GM08714 (cell line): ENCODE measurements around the gene ABHD2.

Experiments used
- H3K4me3 ChIP-seq: fragments of 200-500 bp; sonication (Bioruptor generic); 2 replicates; pipeline ENCODE4 v1.5.1; 2014; ENCODE audit warnings: mild to moderate bottlenecking, low read length, inconsistent platforms
- ZNF274 ChIP-seq: IDR thresholded peaks from 2 replicates; pipeline ENCODE4 v1.6.1; 2012; ENCODE audit warnings: mild to moderate bottlenecking, low read depth, low read length

Gene ABHD2

DNA sequence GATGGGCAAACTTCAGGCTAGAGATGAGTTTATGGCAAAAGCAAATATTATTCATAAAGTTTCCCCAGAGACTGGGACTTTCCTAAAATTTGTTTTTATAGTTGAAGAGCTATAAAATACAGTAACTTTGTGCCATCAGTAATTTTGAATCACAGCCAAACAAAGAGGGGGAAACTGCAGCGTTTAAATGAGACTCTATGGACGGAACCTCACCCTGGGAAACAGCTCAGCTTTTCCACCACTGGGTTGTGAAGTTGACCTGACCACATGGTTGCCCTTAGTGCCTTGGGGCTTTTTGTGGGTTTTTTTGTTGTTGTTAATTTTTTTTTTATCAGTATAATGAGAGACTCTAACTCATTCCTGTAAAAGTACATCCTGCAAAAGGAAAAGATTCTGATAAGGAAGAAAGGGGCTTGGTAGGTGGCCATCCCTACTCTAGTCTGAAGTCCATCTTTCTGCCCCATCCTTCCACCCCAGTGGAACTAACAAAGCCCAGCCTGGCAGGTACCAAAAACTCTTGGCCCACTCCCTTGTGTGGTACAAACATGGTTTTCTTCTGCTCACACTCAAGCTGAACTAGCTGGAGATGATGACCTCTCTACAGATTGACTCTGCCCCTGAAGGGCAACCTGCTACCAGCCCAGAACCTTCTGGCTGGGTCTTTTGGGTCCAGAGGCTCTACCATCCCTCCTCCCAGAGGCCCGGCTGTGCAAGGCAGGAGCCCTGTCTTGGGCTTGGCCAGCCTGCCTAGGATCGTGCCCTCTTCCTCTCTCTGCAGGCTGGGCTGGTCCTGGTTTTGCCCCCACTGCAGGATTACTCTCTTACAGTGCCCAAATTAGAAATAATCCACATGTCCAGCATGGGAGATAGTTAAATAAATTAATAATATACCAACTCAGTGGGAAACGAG lies 92.0 kb downstream of the ABHD2 start:
- H3K4me3 ChIP-seq = no peak overlapping the region
- TF ChIP-seq ZNF274 = no peak

DNA sequence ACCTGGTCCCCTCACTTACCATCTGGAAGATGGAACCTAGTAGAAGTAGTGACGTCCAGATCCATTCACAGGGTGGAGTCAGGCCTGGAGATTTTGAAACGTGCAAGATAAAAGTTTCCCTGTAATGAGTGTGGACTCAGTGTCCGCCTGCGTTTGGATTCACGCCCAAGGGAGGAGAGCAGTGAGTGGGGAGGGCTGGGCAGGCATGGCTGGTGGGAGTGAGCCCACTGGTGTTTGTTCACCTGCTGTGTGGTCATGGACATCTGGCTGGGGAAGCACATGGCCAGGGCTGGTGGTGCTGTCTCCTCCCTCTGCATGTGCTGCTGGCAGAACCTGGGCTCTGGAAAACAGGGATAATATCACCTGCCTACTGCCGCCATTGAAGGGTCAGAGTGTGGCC lies 96.1 kb downstream of the ABHD2 start:
- H3K4me3 ChIP-seq = no peak overlapping the region
- no peak for TF ChIP-seq ZNF274

DNA sequence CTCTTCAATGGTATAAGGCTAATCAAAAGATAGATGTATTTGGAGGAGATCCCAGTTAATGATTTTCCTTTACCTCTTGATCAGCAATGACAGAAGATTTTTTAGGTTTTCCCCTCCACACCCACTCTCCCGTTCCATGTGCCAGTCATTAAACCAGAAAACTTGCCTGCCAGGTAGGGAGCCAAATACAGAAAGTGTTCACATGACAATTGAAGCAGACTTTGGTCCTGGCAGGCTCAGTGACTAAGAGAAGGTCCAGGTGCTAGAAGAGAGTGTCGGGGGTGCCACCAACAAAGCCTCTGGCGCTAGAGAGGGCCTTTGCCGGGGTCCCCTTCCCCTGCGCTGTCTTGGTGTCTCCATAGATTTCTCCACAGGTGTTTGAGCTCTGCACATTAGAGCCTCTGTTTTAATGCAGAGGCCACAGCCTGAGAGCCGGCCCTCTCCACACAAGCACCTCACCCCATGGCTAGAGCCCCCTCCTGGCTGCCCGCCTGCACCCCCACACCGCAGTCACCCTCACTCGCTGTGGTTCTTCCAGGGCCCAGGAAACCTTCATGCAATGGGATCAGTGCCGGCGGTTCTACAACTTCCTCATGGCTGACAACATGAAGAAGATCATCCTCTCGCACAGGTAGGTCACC lies 96.8 kb downstream of the ABHD2 start:
- no peak overlapping the region for H3K4me3 ChIP-seq
- no peak for TF ChIP-seq ZNF274

DNA sequence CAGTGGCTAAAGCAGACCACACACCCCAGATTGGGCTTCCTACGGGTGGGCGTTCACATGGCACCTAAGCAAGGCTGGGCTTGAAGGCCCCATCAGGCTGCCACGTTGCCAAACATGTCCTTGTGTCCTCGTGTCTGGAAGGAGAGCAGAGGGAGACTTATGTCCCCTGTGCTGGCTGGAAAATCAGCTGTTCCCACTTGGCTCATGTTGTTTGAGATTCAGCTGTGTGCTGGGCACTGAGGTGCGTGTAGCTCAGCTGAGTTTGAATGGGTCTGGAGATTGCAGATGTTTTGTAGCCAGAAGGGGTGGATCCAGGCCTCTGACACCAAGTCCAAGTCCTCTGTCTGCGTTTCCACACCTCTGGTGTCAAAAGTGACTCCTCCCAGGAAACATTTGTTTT lies 98.5 kb downstream of the ABHD2 start:
- no peak overlapping the region for H3K4me3 ChIP-seq
- no peak for TF ChIP-seq ZNF274

DNA sequence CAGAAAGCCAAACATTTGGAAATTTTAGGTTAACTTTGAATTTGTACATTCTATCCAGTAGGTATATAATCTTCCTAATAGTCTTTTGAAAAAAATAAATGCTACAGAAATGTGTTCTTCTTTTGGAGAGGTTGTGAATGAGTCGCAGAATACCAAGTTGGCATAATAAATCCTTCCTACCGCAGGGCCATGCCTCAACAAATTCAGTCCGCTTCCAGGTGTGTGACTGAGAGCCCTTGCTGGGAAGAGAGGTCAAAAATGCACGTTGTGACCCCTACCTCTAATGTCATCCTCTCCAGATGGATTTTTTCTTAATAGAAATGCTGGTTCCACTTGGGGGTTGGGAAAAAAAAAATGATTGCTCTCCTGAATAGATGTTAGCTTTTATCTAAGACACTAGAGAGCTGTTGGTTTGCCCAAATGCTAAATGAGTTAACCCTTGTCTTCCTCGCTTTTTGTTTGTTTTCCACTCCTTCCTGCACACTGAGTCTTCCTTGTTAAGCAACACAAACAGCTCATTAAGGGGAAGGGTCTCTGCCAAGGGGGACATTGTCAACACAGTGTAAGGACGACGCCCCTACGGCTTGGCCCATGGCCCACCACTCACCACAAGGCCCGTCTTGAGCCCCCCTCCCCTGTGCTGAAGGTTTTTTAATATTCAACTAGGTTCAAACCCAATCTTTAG lies 99.2 kb downstream of the ABHD2 start:
- no peak overlapping the region for H3K4me3 ChIP-seq
- no peak for TF ChIP-seq ZNF274

DNA sequence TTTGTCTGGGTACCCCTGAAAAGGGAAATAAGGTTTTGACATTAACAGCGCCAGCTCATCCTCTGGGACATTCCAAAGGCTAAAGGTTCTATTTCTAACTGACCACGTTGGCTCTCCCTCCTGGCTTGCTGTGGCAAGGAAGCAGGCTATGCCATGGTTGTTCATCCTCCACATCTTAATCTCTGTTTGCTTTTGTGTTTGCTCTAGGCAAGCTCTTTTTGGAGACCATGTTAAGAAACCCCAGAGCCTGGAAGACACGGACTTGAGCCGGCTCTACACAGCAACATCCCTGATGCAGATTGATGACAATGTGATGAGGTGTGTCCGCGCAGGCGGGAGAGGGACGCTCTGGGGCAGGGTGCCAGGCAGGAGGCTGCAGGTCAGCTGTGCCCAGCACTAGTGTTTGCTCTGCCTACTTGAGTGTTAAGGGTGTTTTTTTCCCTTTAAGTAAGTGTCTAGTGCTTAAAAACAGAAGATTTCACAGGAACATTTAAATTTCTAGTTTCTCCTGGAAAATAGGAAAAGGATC lies 99.8 kb downstream of the ABHD2 start:
- TF ChIP-seq ZNF274 = no peak
- no peak overlapping the region for H3K4me3 ChIP-seq

DNA sequence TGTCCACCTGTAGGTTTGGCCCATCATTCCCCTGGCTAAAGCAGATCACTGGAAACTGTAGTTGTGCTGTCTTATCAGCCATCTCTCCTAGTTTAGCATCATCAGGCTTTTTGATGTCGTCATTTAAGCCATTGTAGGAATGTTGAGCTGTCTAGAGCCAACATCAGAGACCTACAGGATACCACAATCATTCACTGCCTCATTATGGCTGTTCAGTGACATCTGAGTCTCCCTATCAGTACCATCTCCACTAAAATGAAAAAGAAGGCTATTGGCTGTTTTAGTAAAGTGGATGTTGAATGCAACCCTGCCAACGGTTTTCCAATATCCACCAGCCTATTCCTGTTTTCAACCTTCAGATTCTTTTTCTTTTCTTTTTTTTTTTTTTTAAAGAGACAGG lies 103.9 kb downstream of the ABHD2 start:
- no peak for TF ChIP-seq ZNF274
- no peak overlapping the region for H3K4me3 ChIP-seq

DNA sequence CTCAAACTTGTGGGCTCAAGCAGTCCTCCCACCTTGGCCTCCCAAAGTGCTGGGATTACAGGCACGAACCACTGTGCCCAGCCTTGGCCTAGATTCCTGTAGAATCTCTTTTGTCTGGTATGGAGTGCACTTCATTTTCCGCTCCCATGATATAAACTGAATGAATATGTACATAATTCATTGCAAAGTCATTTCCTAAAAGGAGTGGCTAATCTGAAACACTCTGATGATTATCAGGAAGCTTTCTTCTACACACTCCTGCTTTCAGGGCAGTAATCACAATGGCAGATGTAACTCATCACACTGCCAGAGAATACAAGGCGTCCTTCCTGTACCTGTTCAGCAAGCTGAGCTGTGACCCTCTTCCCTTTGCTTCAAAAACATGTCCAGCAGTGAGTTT lies 104.5 kb downstream of the ABHD2 start:
- no peak overlapping the region for H3K4me3 ChIP-seq
- no peak for TF ChIP-seq ZNF274

- no peak overlapping the region for H3K4me3 ChIP-seq
- TF ChIP-seq ZNF274 = no peak
Measured at GRCh38 chr15:89194608-89195007, 106.4 kb downstream of the ABHD2 start.

- no peak for TF ChIP-seq ZNF274
- no peak overlapping the region for H3K4me3 ChIP-seq
Measured at GRCh38 chr15:89195836-89196235, 107.6 kb downstream of the ABHD2 start.

- no peak overlapping the region for H3K4me3 ChIP-seq
Measured at GRCh38 chr15:89196241-89196640, 108.0 kb downstream of the ABHD2 start.

GRCh38 chr15:89196994-89197393 lies 108.7 kb downstream of the ABHD2 start:
- no peak for TF ChIP-seq ZNF274
- H3K4me3 ChIP-seq = no peak overlapping the region

More at GRCh38 chr15:89196241-89196640, 108.0 kb downstream of the ABHD2 start:
- TF ChIP-seq ZNF274 = no peak

GRCh38 chr15:89197503-89197971 lies 109.3 kb downstream of the ABHD2 start:
- TF ChIP-seq ZNF274 = no peak
- H3K4me3 ChIP-seq = no peak overlapping the region

DNA sequence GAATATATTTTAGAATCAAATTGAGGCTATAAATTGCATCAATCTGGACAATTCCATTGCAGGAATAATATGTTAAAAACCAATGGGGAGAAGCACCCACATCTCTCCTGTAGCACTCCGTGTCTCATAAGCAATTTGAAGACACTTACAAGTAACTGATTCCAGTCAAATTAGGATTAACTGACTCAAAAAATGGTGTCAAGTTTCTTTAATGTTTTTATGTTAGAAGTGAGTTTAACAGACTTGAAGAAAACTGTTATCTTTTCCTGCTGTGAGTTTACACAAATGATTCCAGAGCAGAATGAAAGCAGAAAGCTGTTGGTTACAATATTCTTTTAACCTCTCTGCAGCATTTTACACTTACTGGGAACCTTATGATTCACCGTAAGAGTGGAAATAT lies 109.9 kb downstream of the ABHD2 start:
- no peak overlapping the region for H3K4me3 ChIP-seq
- no peak for TF ChIP-seq ZNF274
